ENCODE data around the gene AP4E1.
"Not testable (repeated sequence)": the region's sequence is repeated elsewhere in the genome, so short reads cannot be mapped to it uniquely, and the experiment has no call there.

The AP4E1 gene

DNA sequence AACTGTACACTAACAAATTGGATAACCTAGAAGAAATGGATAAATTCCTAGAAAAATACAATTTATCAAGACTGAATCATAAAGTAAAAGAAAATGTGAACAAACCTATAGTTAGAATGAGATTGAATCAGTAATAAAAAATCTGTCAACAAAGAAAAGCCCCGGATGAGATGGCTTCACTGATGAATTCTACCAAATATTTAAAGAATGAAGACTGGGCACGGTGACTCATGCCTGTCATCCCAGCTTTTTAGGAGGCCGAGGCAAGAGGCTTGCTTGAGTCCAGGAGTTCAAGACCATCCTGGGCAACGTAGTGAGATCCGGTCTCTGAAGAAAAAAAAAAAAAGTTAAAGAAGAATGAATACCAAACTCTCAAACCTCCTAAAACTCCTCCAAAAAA, 17.7 kb upstream of the AP4E1 start:
- no peak for DNase-seq

DNA sequence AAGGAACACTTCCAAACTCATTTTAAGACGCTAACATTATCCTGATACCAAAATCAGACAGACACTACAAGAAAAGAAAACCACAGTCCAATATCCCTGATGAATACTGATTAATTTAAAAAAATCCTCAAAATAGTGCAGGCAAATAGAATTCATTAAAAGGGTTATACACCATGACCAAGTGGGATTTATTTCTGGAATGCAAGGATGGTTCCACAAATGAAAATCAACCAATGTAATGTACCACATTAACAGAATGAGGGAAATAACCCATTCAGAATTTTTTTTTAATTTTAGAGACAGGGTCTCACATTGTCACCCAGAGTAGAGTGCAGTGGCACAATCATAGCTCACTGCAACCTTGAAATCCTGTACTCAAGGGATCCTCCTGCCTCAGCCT, 17.3 kb upstream of the AP4E1 start:
- DNase-seq, result no peak

DNA sequence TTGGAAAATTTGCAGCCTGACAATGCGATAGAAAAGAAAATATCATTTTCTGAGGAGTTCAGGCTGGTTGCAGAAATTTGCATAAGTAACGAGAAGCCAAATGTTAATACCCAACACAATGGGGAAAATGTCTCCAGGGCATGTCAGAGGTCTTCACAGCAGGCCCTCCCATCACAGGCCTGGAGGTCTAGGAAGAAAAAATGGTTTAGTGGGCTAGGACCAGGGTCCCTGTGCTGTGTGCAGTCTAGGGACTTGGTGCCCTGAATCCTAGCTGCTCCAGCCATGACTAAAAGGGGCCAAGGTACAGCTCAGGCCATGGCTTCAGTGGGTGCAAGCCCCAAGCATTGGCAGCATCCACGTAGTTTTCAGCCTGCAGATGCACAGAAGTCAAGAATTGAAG, 14.5 kb upstream of the AP4E1 start:
- no peak for DNase-seq

DNA sequence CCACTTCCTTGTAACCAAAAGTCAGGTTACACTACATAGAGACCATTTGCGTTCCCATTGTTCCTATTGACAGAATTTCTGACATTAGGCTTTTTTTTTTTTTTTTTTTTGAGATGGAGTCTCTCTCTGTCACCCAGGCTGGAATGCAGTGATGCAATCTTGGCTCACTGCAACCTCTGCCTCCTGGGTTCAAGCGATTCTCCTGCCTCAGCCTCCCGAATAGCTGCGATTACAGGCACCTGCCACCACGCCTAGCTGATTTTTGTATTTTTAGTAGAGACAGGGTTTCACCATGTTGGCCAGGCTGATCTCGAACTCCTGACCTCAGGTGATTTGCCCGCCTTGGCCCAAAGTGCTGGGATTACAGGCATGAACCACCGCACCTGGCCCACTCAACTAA, 7.1 kb upstream of the AP4E1 start:
- DNase-seq, result not testable (repeated sequence)

DNA sequence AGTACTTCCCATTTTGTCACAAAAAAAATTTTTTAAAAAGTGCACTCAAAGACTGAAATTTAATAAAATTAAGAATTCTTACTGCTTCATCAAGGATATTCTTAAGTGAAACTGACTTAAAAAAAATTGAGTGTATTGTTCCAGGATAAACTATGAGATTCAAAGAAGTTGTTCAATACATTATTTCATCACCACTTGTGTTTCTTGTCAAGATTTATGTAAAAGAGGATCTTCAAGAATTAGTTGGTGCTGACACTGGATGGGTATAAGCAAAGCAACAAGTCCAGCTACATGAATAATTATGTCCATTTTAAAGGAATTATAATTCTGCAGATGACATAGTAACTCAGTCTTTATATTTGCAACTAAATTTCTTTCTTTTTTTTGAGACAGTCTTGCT, 4.3 kb upstream of the AP4E1 start:
- DNase-seq, result no peak

DNA sequence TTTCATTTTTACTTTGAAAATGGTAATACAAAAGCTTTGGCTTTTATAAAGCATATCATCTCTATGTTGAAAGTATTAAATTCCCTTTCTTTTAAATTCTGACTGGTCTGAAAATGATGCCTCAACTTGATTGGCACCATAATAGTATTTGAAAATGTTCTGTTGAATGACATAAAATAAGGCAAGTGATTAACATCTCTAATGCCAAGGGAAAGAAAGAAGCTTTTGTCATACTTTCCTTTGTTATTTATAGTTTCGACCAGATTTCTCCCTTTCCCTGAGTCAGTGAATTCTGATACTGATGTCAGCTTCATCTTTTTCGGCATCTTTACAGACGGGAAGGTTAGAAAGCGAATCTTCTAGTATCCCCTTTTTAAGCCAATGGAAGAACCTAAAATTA, 3.4 kb upstream of the AP4E1 start:
- DNase-seq, result no peak

DNA sequence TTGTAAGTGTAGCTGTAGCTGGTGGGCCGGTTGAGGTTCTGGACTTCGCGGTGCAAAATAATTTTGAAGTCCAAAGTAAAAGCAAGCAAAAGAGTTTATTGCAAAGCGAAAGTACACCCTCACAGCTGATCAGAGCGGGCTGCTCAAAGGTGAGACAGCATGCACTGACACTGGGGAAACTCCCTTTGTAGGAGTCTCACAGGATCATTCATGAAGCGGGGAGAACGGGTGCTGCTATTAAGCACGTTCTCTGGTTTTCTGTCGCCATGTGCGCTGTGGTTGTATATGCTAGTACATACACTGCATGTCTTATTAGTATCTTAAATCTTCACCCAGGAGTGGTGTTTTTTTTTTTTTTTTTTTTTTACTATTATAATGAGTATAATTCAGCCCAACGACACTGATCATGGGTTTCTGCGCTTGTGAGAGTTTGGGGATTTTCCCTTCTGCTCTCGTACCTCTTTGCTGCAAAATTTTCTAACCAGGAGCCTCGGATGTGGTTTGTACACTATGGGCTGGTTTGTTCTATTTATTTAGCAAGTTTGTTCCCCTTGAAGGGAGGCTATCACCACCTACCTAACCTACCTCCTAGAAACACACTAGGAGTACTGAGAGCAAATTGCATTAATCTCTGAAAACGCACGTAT, 1.4 kb upstream of the AP4E1 start:
- peak; percentile 72 to 79 for DNase-seq

DNA sequence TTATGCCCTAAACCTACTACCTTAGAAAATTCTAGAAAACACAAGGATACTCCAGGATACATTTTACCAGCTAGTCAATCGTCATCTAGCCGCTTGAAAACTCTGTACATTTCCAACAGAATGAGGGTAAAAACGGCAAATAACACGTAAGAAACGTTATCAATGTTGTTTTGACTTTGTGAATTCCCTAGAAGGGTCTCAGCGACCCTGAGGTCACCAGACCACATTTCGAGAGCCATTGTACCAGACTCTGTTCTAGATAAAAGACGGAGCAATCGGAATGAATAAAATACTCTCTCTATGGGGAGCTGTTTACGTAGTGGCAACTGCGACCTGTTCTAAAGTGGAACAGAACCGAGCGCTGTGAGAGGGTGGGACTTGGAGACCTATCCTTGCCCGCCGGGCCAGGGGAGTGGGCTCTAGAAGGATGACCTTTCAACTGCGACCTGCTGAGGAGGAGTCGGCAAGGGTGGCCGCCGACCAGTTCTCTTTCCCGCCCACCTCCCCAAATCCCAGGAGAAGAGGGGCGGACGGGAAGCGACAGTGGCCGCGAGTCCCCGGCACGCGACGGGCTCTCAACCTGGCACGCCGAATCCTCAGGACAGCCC, 778 bp upstream of the AP4E1 start:
- DNase-seq, result peak; percentile 49 to 64

DNA sequence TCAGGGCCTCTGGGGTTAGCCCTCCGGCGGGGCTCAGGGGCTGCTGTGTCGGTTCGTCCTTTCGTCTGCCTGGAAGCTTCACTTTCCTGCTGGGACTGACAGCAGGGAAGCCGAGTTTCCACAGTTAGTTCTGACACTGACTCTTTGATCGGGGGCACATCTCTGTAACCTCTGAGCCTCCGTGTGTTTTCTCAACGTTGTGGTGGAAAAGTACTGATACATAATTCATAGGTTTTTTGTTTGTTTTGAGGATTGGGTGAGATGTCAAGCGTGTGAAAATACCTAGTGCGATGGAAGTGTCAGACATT, 481 bp downstream of the AP4E1 start:
- no peak for DNase-seq

DNA sequence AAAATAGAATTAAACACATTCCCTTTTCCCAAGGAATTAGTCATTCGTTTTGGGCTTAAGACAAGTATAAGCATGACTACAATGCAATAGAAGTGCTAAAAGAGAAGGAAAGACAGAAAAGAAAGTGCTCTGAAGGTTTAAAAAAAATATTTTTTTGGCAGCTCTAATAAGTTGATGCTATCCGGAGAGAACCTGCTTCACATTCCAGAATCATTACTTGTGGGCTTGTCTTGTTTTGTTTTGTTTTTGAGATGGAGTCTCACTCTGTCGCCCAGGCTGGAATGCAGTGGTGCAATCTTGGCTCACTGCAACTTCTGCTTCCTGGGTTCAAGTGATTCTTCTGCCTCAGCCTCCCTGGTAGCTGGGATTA, 1.9 kb downstream of the AP4E1 start:
- DNase-seq, result not testable (repeated sequence)

DNA sequence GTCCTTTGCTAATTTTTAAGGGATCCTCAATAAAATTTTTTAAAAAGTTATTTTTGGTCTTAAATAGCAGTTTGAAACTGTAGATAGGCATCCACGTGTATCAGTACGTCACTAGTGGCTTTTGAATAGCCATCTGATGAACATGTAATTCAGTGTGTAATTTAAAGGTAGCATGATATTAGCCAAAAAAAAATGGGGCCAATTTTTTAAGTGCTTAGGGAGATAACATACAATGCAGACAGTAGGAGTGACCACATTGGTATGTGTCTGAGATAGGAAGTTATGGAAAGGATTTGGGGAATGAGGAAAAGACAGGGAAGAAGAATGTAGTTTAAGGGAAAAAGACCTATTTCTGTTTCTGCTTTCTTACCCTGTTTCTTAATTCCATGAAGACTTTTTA, 2.5 kb downstream of the AP4E1 start:
- no peak for DNase-seq

DNA sequence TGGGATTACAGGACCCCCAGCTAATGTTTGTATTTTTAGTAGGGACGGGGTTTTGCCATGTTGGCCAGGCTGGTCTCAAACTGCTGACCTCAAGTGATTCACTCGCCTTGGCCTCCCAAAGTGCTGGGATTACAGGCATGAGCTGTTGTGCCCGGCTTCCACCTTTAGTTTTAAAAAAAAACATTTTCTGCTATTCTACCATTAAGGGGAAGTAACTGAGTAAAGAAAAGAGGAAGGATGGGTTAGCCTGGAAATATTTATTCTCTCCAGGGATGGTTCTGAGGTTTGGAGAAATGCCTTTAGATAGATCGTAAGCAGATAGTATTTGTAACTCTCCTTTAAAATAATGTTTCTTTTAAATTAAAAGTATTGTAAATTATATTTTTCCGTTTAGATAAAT, 3.1 kb downstream of the AP4E1 start:
- DNase-seq, result no peak

DNA sequence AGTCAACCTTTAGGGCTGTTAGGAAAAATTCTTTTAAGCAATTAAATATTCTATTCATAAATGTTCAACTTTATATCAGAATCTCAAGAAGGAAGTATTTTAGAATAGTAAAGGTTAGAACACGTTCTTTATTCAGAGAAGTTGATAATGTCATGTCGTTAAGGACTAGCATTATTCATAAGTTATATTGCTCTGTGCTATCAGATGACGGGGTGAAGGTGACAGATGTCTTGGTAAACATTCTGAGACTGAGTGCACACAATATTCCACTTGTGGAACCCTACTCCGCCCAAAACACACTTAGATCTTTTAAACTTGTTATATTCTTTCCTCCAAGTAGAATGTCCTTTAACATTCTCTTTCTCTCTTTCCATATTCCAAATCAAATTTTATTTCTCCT, 7.9 kb downstream of the AP4E1 start:
- DNase-seq, result no peak

DNA sequence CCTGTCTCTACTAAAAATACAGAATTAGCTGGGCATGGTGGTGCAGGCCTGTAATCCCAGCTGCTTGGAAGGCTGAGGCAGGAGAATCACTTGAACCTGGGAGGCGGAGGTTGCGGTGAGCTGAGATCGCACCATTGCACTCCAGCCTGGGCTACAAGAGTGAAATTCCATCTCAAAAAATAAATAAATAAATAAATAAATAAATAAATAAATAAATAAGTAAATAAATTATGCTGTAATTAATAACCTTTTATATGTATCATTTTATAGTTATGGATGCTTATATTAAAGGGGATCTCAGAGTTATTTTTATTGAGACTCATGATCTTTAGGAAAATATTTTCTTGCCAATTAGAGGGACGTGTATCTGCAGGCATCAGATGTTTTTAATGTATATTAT, 10.9 kb downstream of the AP4E1 start:
- DNase-seq, result not testable (repeated sequence)

DNA sequence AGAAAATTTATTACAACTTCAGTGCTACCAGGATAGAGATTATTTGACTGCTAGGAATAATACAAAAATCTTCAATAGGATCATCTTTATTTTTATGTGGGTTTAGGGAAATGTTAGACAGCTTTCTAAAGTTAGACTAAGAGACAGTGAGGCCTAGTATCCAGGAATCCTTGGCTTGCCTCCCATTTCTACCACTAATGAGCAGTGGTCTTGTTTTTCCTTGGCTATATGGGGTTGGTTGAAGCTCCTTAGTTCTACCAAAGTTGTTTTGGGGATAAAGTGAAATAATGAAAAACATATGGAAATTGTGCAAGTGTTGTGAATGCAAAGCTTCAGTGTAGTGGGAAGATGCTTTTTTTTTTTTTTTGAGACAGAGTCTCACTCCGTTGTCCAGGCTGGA, 16.8 kb downstream of the AP4E1 start:
- no peak for DNase-seq

DNA sequence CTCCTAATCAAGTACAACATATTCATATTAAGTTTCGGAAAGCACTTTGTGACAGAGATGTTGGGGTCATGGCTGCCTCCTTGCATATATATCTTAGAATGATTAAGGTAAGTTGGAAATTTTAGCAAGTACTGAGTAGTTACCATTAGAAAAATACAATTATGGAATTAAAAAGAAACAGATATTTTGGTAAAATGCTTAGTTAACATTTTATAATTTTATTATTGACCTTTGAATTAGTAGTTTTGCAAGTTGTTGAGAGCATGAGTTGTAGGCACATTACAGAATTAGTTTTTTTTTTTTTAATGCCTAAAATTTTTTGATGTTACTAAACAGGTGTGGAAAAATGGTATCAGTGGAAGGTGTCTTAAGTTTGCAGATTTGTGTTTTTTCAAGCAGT, 20.6 kb downstream of the AP4E1 start:
- DNase-seq, result no peak

DNA sequence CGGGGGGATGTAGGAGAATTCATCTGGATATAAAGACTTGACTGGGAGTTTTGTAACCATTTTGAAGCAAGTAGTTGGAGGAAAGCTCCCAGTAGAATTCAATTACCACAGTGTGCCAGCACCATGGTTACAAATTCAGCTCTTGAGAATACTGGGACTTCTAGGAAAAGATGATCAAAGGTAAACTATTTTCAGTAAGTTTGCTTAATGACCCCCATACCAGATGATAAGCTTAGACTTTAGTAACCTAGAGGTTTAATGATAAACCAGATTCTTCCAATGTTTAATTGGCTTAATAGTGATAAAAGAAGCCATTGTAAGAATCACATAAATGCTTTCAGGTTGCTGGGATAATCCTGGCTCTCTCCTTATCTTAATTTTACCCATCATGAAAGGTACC, 22.3 kb downstream of the AP4E1 start:
- no peak for DNase-seq

DNA sequence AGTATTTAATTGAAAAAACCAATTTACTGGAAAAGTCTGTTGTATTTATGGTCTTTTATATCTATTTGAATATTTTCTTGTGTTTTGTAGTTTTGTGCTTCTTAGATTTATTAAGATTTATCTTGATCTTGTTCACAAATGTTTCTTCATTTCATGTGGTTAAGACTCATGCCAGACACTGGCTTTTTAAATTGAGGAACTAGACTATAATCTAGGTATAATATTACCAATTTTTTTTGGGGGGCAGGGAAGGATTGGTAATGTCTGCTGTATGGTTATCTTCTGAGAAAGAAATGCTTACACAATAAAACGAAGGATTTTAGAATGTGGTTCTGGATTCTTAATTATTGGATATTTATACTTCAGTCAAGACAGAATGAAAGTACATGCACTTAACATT, 24.9 kb downstream of the AP4E1 start:
- no peak for DNase-seq

DNA sequence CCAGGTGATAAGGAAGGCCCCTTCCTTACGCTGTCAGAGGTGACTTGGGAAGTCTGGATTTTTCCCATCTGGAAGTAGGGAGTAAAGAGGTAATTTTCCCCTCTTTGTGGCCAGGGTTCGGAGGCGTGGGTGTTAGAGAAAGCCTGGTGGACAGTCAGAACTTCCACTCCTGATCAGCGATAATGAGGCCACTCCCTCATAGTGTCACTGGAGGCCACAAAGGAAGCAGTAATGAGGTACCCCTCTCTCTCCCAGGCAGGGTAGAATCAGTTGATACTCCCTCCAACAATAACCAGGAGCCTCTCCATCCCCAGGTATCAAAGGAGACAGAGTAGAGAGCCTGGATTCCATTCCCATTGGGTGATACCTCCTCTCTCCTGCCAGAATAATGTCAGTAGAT, 30.0 kb downstream of the AP4E1 start:
- DNase-seq, result no peak

DNA sequence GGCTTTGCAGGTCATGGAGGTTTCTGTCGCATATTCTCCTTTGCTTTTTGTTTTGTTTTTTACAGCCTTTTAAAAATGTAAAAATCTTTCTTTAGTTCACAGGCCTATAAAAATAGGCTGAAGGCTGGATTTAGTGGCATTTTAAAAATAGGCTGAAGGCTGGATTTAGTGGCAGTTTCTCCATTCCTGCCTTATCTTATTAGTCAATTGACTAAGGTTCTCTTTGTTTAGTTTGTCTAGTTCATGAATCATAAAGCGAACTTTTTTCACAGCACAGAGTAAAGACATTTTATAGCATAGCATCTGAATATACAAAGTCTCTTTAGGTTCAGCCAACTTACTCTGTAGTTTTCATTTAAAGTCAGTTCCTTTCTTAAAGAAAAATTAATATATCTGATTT, 31.4 kb downstream of the AP4E1 start:
- DNase-seq, result no peak

DNA sequence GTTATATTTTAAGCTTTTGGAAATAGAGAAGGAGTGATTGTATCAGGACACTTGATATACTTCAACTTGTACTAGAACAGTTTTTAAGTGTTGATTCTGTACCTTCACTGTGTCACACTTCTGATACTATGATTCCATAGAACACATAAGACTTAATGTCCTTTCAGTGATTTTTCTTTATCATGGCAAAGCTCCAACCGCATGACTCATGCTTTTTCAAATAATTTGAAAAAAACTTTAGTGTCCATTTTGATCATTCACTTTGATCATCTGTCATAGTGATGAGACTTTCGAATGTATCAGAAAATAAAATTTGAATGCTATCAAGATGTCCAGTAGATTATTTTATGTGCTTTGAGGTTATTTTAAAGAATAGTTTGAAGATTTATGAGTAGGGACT, 32.0 kb downstream of the AP4E1 start:
- no peak for DNase-seq

DNA sequence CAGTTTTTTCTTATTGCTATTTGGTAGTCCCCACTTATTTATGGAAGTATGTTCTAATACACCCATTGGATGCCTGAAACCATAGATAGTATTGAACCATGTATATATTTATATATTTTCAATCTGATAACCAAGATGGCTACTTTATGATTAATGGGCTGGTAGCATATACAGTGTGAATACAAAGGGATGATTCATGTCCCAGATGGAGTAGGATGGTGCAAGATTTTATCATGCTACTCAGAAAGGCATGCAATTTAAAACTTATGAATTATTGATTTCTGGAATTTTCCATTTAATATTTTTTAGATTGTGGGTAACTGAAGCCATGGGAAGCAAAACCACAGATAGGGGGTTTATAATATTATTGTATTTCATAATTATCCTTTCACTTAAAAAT, 35.2 kb downstream of the AP4E1 start:
- no peak for DNase-seq

DNA sequence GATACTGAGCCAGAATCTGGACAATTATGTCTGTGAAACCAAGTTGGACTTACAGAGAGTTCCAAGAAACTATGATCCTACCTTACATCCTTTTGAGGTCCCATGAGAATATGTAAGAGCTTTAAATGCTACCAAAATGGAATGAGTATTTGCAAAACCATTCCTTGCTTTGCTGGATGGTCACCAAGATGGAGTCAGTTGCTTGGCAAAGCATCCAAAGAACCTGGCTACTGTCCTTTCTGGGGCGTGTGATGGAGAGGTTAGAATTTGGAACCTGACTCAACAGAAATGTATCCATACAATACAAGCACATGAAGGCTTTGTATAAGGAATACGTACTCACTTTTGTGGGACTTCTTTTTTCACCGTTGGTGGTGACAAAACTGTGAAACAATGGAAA, 36.2 kb downstream of the AP4E1 start:
- no peak for DNase-seq

DNA sequence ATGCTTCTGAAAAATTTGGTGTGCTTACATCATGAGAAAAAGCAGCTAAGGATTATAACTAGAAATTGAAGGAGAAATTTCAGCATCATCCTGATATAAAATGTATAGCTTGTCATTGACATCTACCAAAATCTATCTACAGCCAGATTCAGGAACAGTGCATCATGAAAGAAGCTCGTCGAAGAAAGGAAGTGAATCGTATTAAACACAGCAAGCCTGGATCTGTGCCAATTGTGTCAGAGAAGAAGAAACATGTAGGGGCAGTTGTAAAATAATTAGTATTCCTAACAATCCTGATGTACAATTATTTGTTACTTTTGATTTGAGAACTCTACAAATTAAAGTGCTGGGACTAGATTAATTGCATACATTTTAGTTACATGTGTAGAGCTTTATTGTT, 37.2 kb downstream of the AP4E1 start:
- no peak for DNase-seq

DNA sequence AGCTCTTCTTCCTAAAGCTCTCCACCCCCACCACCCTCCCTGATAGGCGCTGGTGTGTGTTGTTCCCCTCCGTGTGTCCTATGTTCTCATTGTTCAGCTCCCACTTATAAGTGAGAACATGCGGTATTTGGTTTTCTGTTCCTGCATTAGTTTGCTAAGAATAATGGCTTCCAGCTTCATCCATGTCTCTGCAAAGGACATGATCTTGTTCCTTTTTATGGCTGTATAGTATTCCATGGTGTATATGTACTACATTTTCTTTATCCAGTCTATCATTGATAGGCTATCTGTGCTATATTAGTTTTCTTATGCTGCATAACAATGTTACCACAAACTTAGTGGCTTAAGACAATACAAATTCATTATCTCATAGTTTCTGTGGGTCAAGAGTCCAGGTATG, 42.3 kb downstream of the AP4E1 start:
- not testable (repeated sequence) for DNase-seq

DNA sequence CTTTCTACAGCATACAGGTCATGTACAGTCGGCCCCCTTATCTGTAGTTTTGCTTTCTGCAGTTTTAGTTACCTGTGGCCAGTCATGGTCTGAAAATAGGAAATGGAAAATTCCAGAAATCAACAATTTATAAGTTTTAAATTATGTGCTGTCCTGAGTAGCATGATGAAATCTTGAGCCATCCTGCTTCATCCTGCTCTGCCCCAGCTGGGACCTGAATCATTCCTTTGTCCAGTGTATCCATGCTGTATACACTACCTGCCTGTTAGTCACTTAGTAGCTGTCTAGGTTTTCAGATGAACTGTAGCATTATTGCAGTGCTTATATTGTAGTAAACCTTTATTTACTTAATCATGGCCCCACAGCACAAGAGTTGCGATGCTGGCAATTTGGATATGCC, 44.8 kb downstream of the AP4E1 start:
- DNase-seq, result no peak

Data from activated CD4-positive, alpha-beta T cell treated with anti-CD3 and anti-CD28 coated beads, Interleukin-2, amount 50 U/mL, for 48 hours (primary cell).